ENCODE results near the gene OR52N5. TPM values are rescaled to one million over a fixed set of nuclear protein-coding genes. Genes with fewer than 3 reads are reported as not detected.

The OR52N5 gene
- total and polyA plus RNA-seq, 2 experiments from 2014 or later, result not detected

GRCh38 chr11:5738431-5738830 lies 44.7 kb downstream of the OR52N5 start (continued):
- TF ChIP-seq ZNF462 (CRISPR knock-in tag; IDR thresholded peaks at IDR 0.05) (no peak), CREB1 (CRISPR knock-in tag; IDR thresholded peaks at IDR 0.05; ENCODE audit: low read depth) (no peak), STAT1 (IDR thresholded peaks at IDR 0.05; ENCODE audit: unreplicated experiment) (no peak), JUNB (IDR thresholded peaks at IDR 0.05; ENCODE audit: unreplicated experiment) (no peak), ZNF331 (CRISPR knock-in tag; IDR thresholded peaks at IDR 0.05; ENCODE audit: low read depth) (no peak), ZNF114 (CRISPR knock-in tag; IDR thresholded peaks at IDR 0.05) (no peak), NANOG (IDR thresholded peaks at IDR 0.05; ENCODE audit: borderline replicate concordance) (no peak), POLR2AphosphoS5 (IDR thresholded peaks at IDR 0.05; ENCODE audit: low read depth) (no peak), EZH2 (IDR thresholded peaks at IDR 0.05; ENCODE audit: low read depth, unreplicated experiment) (no peak), EZH2phosphoT487 (IDR thresholded peaks at IDR 0.05; ENCODE audit: unreplicated experiment) (no peak)

GRCh38 chr11:5737670-5738392 lies 45.3 kb downstream of the OR52N5 start:
- Histone ChIP-seq H2AFZ (no peak overlapping the region), H3K27ac (ENCODE audit: low read depth) (no peak overlapping the region)
- H3K27me3 Mint-ChIP-seq (ENCODE audit: insufficient read depth, low read depth, poor library complexity), result no peaks in the 10 kb centered on the region
- TF ChIP-seq STAT1 (IDR thresholded peaks at IDR 0.05; ENCODE audit: unreplicated experiment), result no peak
- no peak for TF ChIP-seq POLR2AphosphoS5 (IDR thresholded peaks at IDR 0.05; ENCODE audit: low read depth)
- TF ChIP-seq ZNF114 (CRISPR knock-in tag; IDR thresholded peaks at IDR 0.05), result no peak
- TF ChIP-seq CTCF (conservative IDR thresholded peaks at IDR 0.05; ENCODE audit: low read depth in 2 of 2), result no peak
- no peak for TF ChIP-seq NANOG (IDR thresholded peaks at IDR 0.05; ENCODE audit: borderline replicate concordance)
- TF ChIP-seq CREB1 (CRISPR knock-in tag; IDR thresholded peaks at IDR 0.05; ENCODE audit: low read depth), result no peak

More at GRCh38 chr11:5737670-5738392, 45.3 kb downstream of the OR52N5 start:
- no peak overlapping the region for H3K4me2 ChIP-seq
- no peak overlapping the region for H3K4me3 ChIP-seq
- ATAC-seq (no peak), DNase-seq (ENCODE audit: low spot score) (no peak)
- Mint-ChIP-seq H3K27ac (no peak overlapping the region), H3K4me1 (no peaks in the 10 kb centered on the region), H3K4me3 (no peak overlapping the region), H3K9me3 (no peaks in the 10 kb centered on the region), H3K36me3 (ENCODE audit: low read depth) (no peaks in the 10 kb centered on the region)
- no peaks in the 10 kb centered on the region for H4K20me1 ChIP-seq (replicated peaks; ENCODE audit: insufficient read depth)
- no peaks in the 10 kb centered on the region for H3K36me3 ChIP-seq (ENCODE audit: insufficient read depth)
- no peaks in the 10 kb centered on the region for H3F3A ChIP-seq (replicated peaks; ENCODE audit: low read depth)
- H3K9me2 ChIP-seq (ENCODE audit: insufficient read depth), result no peaks in the 10 kb centered on the region
- H3K4me1 ChIP-seq (ENCODE audit: insufficient read depth), result no peaks in the 10 kb centered on the region
- H3K79me2 ChIP-seq (replicated peaks; ENCODE audit: insufficient read depth), result no peaks in the 10 kb centered on the region
- no peaks in the 10 kb centered on the region for H3K27me3 ChIP-seq (ENCODE audit: insufficient read depth)
